Measurements from ENCODE around the gene KLF13.

The KLF13 gene

DNA sequence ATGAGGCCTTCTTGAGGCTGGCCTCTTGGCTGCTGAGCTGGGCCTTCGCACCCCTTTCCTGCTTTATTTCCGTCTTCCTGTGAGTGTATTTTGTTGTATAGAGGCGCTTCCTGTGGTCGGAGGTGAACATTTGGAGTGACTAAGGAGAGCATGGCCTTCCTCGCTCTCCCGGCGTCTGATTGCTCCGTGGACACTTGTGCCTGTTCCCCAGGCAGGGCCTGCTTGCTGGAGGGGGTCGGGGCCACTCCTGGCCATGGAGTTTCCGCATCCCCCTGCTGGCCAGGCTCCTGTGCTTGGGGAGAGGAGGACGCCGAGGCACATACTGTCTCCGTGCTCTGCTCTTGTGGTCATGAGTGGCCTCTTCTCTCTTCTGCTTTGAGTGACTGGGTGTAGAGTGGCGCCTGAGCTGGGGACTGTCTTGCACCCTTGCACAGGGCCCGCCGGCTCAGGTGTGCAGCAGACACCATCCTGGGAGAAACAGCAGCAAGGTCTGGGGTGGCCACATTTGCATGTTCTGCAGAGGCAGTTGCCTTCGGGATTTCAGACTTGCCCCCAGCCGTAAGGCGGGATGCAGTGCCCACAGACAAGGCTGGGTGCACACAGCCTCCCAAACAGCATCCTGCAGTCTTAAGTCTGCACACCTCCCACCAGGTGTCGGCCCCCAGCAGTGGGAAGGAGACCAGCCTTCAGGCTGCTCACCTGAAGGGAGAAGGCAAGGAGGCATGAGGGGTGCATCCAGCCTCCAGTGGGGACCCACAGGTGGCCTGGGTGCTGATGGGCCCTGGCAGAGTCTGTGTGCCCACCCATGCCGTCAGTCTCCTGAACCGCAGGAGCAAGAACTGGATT is 16.4 kb downstream of the KLF13 start:
- H3K9me3 Mint-ChIP-seq, result no peaks in the 10 kb centered on the region
- no peaks in the 10 kb centered on the region for H3K36me3 Mint-ChIP-seq (ENCODE audit: low read depth)

DNA sequence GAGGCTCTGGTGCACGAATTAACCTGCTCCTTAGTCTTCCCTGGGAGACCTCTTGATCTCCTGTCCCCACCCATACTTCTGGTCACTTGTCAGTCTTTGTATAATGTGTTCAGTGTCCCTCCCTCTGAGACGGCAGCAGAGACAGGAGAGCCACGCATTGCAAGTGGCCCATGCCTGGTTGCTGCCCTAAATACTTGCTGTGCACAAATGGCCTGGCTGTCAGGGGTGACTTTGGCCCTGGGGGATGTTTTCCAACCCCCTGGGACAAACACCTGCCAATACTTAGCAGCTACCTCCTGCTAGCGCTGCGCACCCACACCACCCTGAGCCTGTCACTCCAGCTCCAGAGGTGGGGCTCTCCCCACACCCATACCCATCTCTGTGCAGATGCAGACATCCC is 17.2 kb downstream of the KLF13 start:
- Mint-ChIP-seq H3K36me3 (ENCODE audit: low read depth) (no peaks in the 10 kb centered on the region), H3K9me3 (no peaks in the 10 kb centered on the region), H3K4me3 (no peak overlapping the region), H3K27ac (no peak overlapping the region), H3K27me3 (ENCODE audit: low read depth) (no peaks in the 10 kb centered on the region), H3K4me1 (peaks cover 37% of the 10 kb centered on the region)
- TF ChIP-seq CTCF (IDR thresholded peaks at IDR 0.05; ENCODE audit: unreplicated experiment in 3 of 3), result no peak

More for the DNA sequence above, 16.4 kb downstream of the KLF13 start:
- Mint-ChIP-seq H3K27ac (peak overlapping the region in 1 of 3 experiments; percentile 11), H3K4me3 (no peak overlapping the region), H3K4me1 (peaks cover 45% of the 10 kb centered on the region), H3K27me3 (ENCODE audit: low read depth) (no peaks in the 10 kb centered on the region)
- TF ChIP-seq CTCF (IDR thresholded peaks at IDR 0.05; ENCODE audit: unreplicated experiment in 3 of 3), result no peak

GRCh38 chr15:31344266-31344665 is 17.6 kb downstream of the KLF13 start:
- Mint-ChIP-seq H3K9me3 (no peaks in the 10 kb centered on the region), H3K4me3 (no peak overlapping the region), H3K27me3 (ENCODE audit: low read depth) (no peaks in the 10 kb centered on the region), H3K36me3 (ENCODE audit: low read depth) (no peaks in the 10 kb centered on the region), H3K27ac (no peak overlapping the region), H3K4me1 (peaks cover 34% of the 10 kb centered on the region)
- TF ChIP-seq CTCF (IDR thresholded peaks at IDR 0.05; ENCODE audit: unreplicated experiment in 3 of 3), result no peak

- Mint-ChIP-seq H3K27me3 (ENCODE audit: low read depth) (no peaks in the 10 kb centered on the region), H3K4me3 (no peak overlapping the region), H3K4me1 (peaks cover 38% of the 10 kb centered on the region), H3K27ac (no peak overlapping the region), H3K9me3 (no peaks in the 10 kb centered on the region), H3K36me3 (ENCODE audit: low read depth) (no peaks in the 10 kb centered on the region)
- no peak for TF ChIP-seq CTCF (IDR thresholded peaks at IDR 0.05; ENCODE audit: unreplicated experiment in 3 of 3)
Measured at GRCh38 chr15:31344823-31345605, 18.4 kb downstream of the KLF13 start.

GRCh38 chr15:31345606-31346366 is 19.2 kb downstream of the KLF13 start:
- Mint-ChIP-seq H3K4me3 (no peak overlapping the region), H3K36me3 (ENCODE audit: low read depth) (no peaks in the 10 kb centered on the region), H3K27me3 (ENCODE audit: low read depth) (no peaks in the 10 kb centered on the region), H3K27ac (no peak overlapping the region), H3K4me1 (peaks cover 38% of the 10 kb centered on the region), H3K9me3 (no peaks in the 10 kb centered on the region)
- TF ChIP-seq CTCF (IDR thresholded peaks at IDR 0.05; ENCODE audit: unreplicated experiment in 3 of 3), result no peak
